Measurements from ENCODE around the gene EPHA7. TPM values are rescaled to one million over a fixed set of nuclear protein-coding genes. Genes with fewer than 3 reads are reported as not detected.

The EPHA7 gene
- total RNA-seq, 4 donors from 2014 or later: 0.17 to 1.5 (median 0.71) TPM

- no peak for TF ChIP-seq CTCF (IDR thresholded peaks at IDR 0.05; ENCODE audit: low read depth)
Observed at GRCh38 chr6:93350774-93351173, 68.6 kb downstream of the EPHA7 start.

GRCh38 chr6:93344333-93344835, 75.0 kb downstream of the EPHA7 start:
- TF ChIP-seq CTCF (IDR thresholded peaks at IDR 0.05; ENCODE audit: low read depth): no peak

GRCh38 chr6:93343476-93343875, 75.9 kb downstream of the EPHA7 start:
- no peak for TF ChIP-seq CTCF (IDR thresholded peaks at IDR 0.05; ENCODE audit: low read depth)

GRCh38 chr6:93341900-93342613, 77.3 kb downstream of the EPHA7 start:
- TF ChIP-seq CTCF (IDR thresholded peaks at IDR 0.05; ENCODE audit: low read depth): no peak

GRCh38 chr6:93337772-93338394, 81.5 kb downstream of the EPHA7 start:
- no peak for TF ChIP-seq CTCF (IDR thresholded peaks at IDR 0.05; ENCODE audit: low read depth)

GRCh38 chr6:93337014-93337413, 82.3 kb downstream of the EPHA7 start:
- no peak for TF ChIP-seq CTCF (IDR thresholded peaks at IDR 0.05; ENCODE audit: low read depth)

- no peak for TF ChIP-seq CTCF (IDR thresholded peaks at IDR 0.05; ENCODE audit: low read depth)
Observed at GRCh38 chr6:93329301-93330000, 89.9 kb downstream of the EPHA7 start.

Measured in subcutaneous adipose tissue (tissue), 4 donors.